Esophagus muscularis mucosa (tissue), 4 donors: ENCODE results near the gene PIP5K1A.

Source experiments
- EP300 ChIP-seq: sonication (generic); formaldehyde crosslinking; IDR thresholded peaks from one replicate; pipeline ENCODE4 v1.6.1; 2017; ENCODE audit warnings: antibody characterized with exemption
- POLR2A ChIP-seq: fragments of 450-650 bp; IDR thresholded peaks from one replicate; pipeline ENCODE4 v1.6.1; 2017; ENCODE audit warnings: antibody characterized with exemption, moderate library complexity, mild to moderate bottlenecking, low read depth
- TF ChIP-seq, protein P1 (sequence below), 3 experiments: fragments of 200-600 bp in 2 of 3; fragments of 450-650 bp in 1 of 3; sonication (generic) in 2 of 3; IDR thresholded peaks; one replicate each; pipeline ENCODE4 v1.5.1; 2017 to 2019; ENCODE audit warnings: antibody characterized with exemption in 3 of 3, mild to moderate bottlenecking in 2 of 3, moderate library complexity in 1 of 3

DNA sequence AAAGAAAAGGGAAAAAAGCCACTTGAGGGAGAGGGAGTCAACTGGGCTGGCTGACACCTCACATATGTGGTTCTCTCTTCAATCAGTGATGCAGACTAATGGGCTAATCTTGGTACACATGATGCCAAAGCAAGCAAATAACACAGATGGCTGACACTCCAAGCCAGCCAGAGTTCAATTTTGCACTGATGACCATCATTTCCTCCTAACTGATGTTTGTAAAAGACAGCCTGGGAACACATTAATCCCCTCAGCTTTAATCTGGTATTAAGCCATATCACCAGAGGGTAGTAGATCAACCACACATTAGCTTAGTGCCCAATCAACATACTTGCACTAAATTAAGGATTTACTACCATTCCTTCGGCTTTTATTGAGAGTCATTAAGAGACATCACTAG lies 11.1 kb upstream of the PIP5K1A start:
- no peak for TF ChIP-seq EP300
- TF ChIP-seq, protein P1, sequence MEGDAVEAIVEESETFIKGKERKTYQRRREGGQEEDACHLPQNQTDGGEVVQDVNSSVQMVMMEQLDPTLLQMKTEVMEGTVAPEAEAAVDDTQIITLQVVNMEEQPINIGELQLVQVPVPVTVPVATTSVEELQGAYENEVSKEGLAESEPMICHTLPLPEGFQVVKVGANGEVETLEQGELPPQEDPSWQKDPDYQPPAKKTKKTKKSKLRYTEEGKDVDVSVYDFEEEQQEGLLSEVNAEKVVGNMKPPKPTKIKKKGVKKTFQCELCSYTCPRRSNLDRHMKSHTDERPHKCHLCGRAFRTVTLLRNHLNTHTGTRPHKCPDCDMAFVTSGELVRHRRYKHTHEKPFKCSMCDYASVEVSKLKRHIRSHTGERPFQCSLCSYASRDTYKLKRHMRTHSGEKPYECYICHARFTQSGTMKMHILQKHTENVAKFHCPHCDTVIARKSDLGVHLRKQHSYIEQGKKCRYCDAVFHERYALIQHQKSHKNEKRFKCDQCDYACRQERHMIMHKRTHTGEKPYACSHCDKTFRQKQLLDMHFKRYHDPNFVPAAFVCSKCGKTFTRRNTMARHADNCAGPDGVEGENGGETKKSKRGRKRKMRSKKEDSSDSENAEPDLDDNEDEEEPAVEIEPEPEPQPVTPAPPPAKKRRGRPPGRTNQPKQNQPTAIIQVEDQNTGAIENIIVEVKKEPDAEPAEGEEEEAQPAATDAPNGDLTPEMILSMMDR (IDR thresholded peaks at IDR 0.05), result no peak
- no peak for TF ChIP-seq POLR2A
